ENCODE results near the gene ELP5.

ELP5 gene

DNA sequence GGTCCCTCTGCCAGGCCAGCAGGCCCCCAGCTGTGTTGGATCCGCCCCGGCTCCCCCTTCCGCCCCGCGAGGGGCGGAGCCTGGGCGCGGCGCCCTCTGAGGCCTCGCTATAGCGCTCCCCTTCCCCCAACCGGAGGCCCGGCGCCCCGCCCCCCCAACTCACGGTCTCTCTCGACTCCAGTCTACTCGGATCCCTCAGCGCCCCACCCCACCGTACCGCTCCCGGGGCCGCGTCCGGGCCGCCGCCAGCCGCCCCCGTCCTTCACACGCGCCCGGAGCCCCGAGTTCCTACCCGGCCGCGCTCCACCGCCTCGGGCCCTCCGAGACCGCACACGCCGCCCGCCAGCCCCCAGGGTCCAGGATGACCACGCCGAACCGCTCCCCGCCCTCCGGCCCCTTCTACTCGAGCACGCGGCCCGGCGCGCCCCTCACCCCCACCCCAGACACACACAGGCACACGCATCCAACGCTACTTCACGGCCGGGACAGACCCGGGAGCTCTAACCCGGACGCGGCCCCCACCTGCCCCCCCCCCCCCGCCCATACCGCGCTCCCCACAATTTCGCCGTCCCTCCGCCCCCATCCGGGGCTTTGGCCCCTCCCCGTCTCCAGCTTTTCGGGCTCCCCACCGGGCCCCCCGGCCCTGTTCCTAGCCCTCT lies 14.1 kb upstream of the ELP5 start:
- peak overlapping the region; percentile 98 for H3K27ac ChIP-seq
- TF ChIP-seq, protein P1, sequence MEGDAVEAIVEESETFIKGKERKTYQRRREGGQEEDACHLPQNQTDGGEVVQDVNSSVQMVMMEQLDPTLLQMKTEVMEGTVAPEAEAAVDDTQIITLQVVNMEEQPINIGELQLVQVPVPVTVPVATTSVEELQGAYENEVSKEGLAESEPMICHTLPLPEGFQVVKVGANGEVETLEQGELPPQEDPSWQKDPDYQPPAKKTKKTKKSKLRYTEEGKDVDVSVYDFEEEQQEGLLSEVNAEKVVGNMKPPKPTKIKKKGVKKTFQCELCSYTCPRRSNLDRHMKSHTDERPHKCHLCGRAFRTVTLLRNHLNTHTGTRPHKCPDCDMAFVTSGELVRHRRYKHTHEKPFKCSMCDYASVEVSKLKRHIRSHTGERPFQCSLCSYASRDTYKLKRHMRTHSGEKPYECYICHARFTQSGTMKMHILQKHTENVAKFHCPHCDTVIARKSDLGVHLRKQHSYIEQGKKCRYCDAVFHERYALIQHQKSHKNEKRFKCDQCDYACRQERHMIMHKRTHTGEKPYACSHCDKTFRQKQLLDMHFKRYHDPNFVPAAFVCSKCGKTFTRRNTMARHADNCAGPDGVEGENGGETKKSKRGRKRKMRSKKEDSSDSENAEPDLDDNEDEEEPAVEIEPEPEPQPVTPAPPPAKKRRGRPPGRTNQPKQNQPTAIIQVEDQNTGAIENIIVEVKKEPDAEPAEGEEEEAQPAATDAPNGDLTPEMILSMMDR (IDR thresholded peaks at IDR 0.05) = no peak

DNA sequence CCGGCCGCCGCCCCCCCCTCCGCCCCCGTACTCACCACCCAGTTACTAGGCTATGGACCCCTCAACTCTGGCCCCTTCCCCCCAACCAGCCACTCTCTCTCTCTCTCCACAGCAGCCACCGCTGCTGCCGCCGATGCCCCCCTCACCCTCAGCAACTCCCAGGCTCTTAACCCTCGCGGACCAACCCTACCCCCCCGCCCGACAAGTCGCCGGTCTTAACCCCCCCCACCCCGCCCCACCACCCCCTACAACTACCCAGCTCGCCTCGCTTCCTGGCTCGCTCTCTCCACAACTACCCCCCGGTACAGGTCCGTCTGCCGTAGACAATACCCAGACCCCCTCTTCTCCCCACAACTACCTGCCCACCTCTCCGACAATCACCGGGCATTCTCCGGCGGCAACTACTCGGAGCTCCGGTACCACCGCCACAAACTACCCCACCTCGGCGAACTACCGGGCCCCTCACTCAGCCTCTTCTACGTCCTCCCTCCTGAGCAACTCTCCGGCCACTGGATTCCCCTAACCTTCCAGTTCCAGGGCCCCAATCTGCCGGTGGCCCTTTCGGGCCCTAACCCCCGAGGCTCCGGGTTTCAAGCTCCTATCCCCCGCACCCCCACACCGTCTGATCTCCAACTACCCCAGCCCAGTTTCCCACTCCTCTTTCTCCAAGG lies 13.5 kb upstream of the ELP5 start:
- no peak for TF ChIP-seq ZFX (IDR thresholded peaks at IDR 0.05; ENCODE audit: borderline replicate concordance)
- TF ChIP-seq, protein P1 (IDR thresholded peaks at IDR 0.05) = no peak
- H3K27ac ChIP-seq = peak overlapping the region; percentile 98

DNA sequence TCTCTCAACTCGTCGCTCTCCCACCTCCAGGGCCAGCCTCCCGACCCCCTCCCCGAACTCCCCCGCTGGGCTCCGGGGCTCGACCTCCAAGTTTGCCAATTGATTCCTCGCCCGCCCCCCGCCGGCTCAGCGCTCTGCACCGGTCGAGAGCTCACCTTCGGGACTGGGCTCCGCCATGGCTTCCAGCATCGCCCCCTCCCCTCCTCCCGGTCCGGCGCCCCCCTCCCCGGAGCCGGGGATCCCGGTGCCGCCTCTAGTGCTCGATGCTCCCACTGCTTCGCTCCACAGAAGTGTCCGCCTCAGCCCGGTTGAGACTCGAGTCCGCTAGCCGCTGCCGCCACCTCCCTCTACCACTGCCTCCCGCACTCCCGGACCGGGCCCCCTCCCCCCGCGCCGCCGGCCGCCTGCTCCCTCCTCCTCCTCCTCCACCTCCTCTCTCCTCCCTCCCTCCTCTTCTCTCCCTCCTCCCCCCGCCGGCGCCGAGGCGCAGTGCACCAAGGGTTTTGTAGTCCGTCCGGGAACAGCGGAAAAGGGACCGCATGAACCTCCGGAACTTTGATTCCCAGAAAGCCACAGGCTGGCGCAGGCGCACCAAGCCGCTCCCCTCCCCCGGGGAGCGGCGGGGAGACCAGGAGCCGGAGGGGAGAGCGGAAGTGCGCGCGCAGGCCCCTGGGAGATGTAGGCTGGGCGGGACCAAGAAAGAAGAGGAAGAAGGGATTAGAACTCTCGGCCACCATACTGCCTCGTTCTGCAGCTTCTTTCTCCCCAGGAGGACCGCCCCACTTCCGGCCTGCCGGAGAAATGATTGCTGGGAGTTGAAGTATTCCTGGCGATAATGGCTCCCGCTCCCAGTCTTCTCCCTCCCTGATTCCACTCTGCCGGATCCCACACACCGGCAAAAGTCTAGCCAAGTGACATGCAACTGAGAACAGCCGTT lies 12.7 kb upstream of the ELP5 start, which contains the start of gene PHF23:
TSS of gene PHF23 (minus strand) at position 367 of the 937 bp plus-strand sequence. CDS start at position 189, 178 bp downstream.
- peak within 1 kb of the TSS; percentile 98 for H3K27ac ChIP-seq
- TF ChIP-seq, protein P1 (IDR thresholded peaks at IDR 0.05) = no peak
- TF ChIP-seq ZFX (IDR thresholded peaks at IDR 0.05; ENCODE audit: borderline replicate concordance) = no peak

DNA sequence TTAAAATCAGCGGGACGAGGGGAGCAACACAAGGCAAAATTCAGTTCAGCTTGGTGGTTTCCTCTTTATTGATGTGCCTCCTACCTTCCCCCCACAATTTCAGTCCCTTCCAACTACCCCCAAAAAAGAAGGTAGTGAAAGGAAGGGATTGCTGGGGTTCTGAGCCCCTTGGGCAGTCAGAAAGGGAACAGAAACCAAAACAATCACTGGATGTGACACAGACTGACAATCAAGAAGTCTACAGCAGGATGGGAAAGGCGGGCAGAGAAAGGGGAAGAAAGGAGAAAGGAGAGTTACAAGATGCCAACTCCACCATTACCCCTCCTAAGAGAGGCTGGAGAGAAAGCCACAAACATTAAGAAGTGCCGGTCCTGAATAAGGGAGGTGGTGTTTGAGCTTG lies 11.6 kb upstream of the ELP5 start:
- peak overlapping the region; percentile 98 for H3K27ac ChIP-seq
- TF ChIP-seq ZFX (IDR thresholded peaks at IDR 0.05; ENCODE audit: borderline replicate concordance) = no peak
- TF ChIP-seq, protein P1 (IDR thresholded peaks at IDR 0.05) = no peak

DNA sequence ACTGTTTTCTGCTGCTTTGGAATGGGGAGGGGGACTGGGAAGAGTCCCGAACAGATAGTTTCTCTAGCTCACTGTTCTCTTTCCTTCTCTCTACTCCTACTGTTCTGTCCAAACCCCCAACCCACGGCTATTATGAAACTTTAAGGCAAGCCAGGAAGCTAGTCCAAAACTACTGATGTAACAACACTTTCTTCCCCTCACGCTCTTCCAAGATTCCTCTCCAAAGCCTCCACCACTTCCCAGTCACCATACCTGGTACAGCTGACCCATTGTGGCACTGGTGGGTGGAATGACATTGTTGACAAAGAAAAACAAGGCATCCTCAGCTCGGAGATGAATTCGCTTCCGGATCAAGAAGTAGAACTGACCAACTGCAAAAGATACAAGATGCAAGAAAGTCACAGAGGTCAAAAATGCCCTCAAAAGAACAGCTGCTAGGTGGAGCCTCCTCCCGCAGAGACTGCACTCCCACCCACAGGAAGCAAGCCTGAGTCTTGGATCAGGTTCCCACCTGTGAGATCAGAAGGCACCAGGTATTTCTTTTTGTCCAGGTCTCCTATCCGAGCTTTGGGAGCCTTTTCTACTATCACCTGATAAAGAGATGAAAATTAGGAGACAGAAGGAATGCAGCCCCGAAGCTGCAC lies 10.8 kb upstream of the ELP5 start:
- TF ChIP-seq ZFX (IDR thresholded peaks at IDR 0.05; ENCODE audit: borderline replicate concordance) = no peak
- TF ChIP-seq, protein P1 (IDR thresholded peaks at IDR 0.05) = no peak
- H3K27ac ChIP-seq = peak overlapping the region; percentile 98

DNA sequence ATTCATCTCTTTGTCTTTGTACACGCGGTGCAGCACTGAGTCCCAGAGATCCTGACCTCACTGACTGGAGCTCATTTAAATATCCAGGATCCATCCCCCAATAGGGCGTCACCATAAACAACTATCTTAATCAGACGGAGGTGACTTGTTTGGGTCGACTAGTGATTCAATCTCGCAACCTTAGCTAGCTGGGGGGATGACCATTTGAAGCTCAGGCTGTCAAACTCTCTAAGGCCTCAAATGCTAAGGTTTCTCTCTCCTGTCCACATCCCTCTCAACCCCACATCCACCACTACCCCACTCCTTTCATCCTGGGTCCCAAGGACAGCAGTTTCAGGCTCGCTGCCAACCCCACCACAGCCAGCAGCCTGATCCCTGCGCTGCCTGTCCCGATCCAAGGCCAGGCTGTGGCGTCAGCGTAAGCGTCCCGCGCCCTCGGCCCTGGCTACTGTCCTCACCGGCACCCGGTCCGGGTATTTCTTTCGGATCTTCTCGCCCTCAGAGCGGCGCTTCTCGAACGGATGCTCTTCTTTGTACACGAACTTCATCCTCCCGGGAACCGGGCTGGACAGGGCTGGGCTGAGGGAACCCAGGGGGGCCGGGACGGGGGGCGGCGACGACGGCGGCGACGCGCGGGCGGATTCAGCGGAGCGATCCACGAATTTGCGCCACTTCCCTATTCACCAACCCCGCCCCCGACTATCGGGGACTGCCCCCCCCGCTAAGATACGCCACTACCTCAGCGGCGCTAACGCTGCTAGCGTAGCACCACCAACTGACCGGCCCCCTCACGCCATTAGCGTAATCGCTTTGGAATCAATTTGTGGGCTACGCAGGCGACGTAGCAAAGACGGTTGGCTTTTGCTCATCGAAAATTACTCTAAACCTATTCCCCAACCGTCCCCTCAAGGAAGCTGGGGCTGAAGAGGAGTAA lies 10.0 kb upstream of the ELP5 start, which contains the start of gene GABARAP:
TSS of gene GABARAP (minus strand) at position 667 of the 934 bp plus-strand sequence. CDS start at position 548, 119 bp downstream.
- TF ChIP-seq, protein P1 (IDR thresholded peaks at IDR 0.05) = no peak
- TF ChIP-seq ZFX (IDR thresholded peaks at IDR 0.05; ENCODE audit: borderline replicate concordance) = no peak
- peak within 1 kb of the TSS; percentile 98 for H3K27ac ChIP-seq

All from 22Rv1 (cell line).